Natural killer cell (primary cell): ENCODE data around the gene ASCC3. TPM values are rescaled to one million over a fixed set of nuclear protein-coding genes. Genes with fewer than 3 reads are reported as not detected.
"Not testable (repeated sequence)": the region's sequence is repeated elsewhere in the genome, so short reads cannot be mapped to it uniquely, and the experiment has no call there.

Source experiments
- ATAC-seq, 3 donors: fragments of 150-1000 bp in 2 of 3; fragments of 200-7000 bp in 1 of 3; cut with Tn5 transposase; 1 replicate in 1 of 3; 2 replicates in 2 of 3; pipeline ENCODE4 v1.10.0; 2021; ENCODE audit warnings: mild to moderate bottlenecking in 2 of 3, moderate library complexity in 2 of 3
- DNase-seq, 2 donors: peaks; one replicate each; pipeline versions ENCODE4 v3.0.0 to v3.0.0-alpha.2; 2013 to 2021; ENCODE audit warnings: mixed read lengths in 1 of 2
- H3K27ac ChIP-seq: one replicate; pipeline ENCODE4 v1.5.1; 2013; ENCODE audit warnings: mild to moderate bottlenecking, low read length
- H3K27me3 ChIP-seq: one replicate; pipeline ENCODE4 v1.6.1; 2013; ENCODE audit warnings: low read length; ENCODE audit not compliant: control insufficient read depth, insufficient read depth
- H3K36me3 ChIP-seq: one replicate; pipeline ENCODE4 v1.6.1; 2013; ENCODE audit warnings: low read length; ENCODE audit not compliant: control insufficient read depth, insufficient read depth
- H3K4me1 ChIP-seq: one replicate; pipeline ENCODE4 v1.6.1; 2013; ENCODE audit warnings: low read length; ENCODE audit not compliant: control insufficient read depth, insufficient read depth
- H3K4me3 ChIP-seq: one replicate; pipeline ENCODE4 v1.5.1; 2013; ENCODE audit warnings: low read length
- H3K9me3 ChIP-seq: one replicate; pipeline ENCODE4 v1.6.1; 2013; ENCODE audit warnings: low read length; ENCODE audit not compliant: control insufficient read depth, insufficient read depth
- H3K27ac Mint-ChIP-seq, 2 donors: one replicate each; pipeline ENCODE4 v1.8.0; 2022; ENCODE audit warnings: mild to moderate bottlenecking in 2 of 2, mixed read lengths in 2 of 2, moderate library complexity in 1 of 2
- H3K27me3 Mint-ChIP-seq, 2 donors: one replicate each; pipeline ENCODE4 v1.8.0; 2022; ENCODE audit warnings: low read depth in 2 of 2, mixed read lengths in 2 of 2
- H3K36me3 Mint-ChIP-seq: one replicate; pipeline ENCODE4 v1.8.0; 2022; ENCODE audit warnings: mixed read lengths
- H3K4me1 Mint-ChIP-seq, 2 donors: one replicate each; pipeline ENCODE4 v1.8.0; 2022; ENCODE audit warnings: mixed read lengths in 2 of 2
- H3K4me3 Mint-ChIP-seq: one replicate; pipeline ENCODE4 v1.8.0; 2022; ENCODE audit warnings: mild to moderate bottlenecking, moderate library complexity, mixed read lengths
- H3K9me3 Mint-ChIP-seq, 2 donors: one replicate each; pipeline ENCODE4 v1.8.0; 2022; ENCODE audit warnings: mixed read lengths in 2 of 2
- WGBS: methylation state at CpG from one replicate; pipeline ENCODE4 v1.1.7; 2013; ENCODE audit warnings: missing lambda C conversion rate; ENCODE audit not compliant: insufficient coverage; 5-methylcytosine and 5-hydroxymethylcytosine counted together
- intact Hi-C: fragments of 100-400 bp; cut with micrococcal nuclease; formaldehyde crosslinking; loops from one replicate; pipeline ENCODE4 v1.14.2; 2022
- total RNA-seq, 4 donors: library from RNA; stranded (reverse); fragments of 120-200 nt in 1 of 4; gene quantifications; one replicate each; pipeline versions ENCODE4 v1.2.3 to v1.2.4, GENCODE V29; 2013 to 2022
- TF ChIP-seq, protein P1 (sequence below): fragments of 200-600 bp; IDR thresholded peaks from one replicate; pipeline ENCODE4 v1.8.0; 2022; ENCODE audit warnings: antibody characterized with exemption

ASCC3 gene
- total RNA-seq, 3 donors from 2014 or later (not counting 1 experiment from before 2014, with no cell fraction given), result 42.3 to 50.0 (median 44.1) TPM

DNA sequence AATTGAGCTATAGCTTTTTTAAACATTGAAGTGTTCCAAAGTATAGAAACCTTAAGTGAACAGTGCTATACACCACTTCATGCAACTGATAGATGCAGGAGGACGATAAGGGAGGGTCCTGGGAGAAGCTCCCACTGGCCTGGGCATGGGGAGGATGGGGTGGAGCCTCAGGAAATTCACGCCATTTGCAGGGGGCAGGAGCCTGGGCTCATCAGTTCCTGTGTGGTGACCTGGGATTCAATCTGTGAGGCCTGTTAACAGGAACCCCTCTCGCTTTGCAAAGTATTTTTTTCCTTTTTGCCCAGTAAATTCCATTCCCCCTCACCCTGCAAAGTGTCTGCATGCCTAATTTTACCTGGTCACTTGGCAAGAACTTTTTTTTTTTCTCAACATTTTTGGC, 11.0 kb upstream of the ASCC3 start:
- H3K27ac Mint-ChIP-seq, result no peak overlapping the region
- no peak for ATAC-seq
- Histone ChIP-seq H3K4me3 (no peak overlapping the region), H3K9me3 (no peaks in the 10 kb centered on the region), H3K27me3 (no peaks in the 10 kb centered on the region), H3K4me1 (no peaks in the 10 kb centered on the region), H3K36me3 (no peaks in the 10 kb centered on the region), H3K27ac (no peak overlapping the region)
- no peak for DNase-seq
- no peak overlapping the region for H3K4me3 Mint-ChIP-seq
- intact Hi-C loops, result no loop called here
- no peaks in the 10 kb centered on the region for H3K9me3 Mint-ChIP-seq
- no peaks in the 10 kb centered on the region for H3K36me3 Mint-ChIP-seq
- 81% methylated on average over 3 of the region's 3 CpGs for WGBS
- TF ChIP-seq, protein P1, sequence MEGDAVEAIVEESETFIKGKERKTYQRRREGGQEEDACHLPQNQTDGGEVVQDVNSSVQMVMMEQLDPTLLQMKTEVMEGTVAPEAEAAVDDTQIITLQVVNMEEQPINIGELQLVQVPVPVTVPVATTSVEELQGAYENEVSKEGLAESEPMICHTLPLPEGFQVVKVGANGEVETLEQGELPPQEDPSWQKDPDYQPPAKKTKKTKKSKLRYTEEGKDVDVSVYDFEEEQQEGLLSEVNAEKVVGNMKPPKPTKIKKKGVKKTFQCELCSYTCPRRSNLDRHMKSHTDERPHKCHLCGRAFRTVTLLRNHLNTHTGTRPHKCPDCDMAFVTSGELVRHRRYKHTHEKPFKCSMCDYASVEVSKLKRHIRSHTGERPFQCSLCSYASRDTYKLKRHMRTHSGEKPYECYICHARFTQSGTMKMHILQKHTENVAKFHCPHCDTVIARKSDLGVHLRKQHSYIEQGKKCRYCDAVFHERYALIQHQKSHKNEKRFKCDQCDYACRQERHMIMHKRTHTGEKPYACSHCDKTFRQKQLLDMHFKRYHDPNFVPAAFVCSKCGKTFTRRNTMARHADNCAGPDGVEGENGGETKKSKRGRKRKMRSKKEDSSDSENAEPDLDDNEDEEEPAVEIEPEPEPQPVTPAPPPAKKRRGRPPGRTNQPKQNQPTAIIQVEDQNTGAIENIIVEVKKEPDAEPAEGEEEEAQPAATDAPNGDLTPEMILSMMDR, result no peak
- no peaks in the 10 kb centered on the region for H3K4me1 Mint-ChIP-seq
- peaks cover 0 to 3% of the 10 kb centered on the region in 2 donors for H3K27me3 Mint-ChIP-seq

DNA sequence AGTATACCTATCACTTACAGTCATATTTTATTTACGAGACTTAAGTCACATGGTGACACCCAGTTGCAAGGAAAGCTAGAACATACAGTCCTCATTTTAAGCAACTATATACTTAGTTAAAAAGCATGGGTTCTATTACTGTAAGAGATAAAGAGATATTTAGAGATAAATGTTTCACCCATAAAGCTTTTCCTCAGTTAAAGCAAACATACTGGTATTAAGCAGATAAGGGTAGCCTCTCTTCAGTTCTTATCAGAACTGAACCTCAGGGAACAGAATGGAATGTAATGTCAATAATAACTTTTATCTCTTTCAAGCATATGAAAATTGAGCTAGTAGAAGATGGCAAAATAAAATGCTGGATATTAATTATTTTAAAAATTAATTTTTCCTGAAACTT, 9.9 kb upstream of the ASCC3 start:
- no peaks in the 10 kb centered on the region for H3K9me3 Mint-ChIP-seq
- H3K9me3 ChIP-seq, result no peaks in the 10 kb centered on the region
- H3K27me3 ChIP-seq, result no peaks in the 10 kb centered on the region
- no peak overlapping the region for H3K27ac ChIP-seq
- H3K4me3 ChIP-seq, result no peak overlapping the region
- TF ChIP-seq, protein P1, result no peak
- H3K36me3 Mint-ChIP-seq, result no peaks in the 10 kb centered on the region
- H3K27ac Mint-ChIP-seq, result no peak overlapping the region
- WGBS, result no CpG with 5 or more reads among the region's 1 CpG
- H3K27me3 Mint-ChIP-seq, result peaks cover 0 to 3% of the 10 kb centered on the region in 2 donors
- no peaks in the 10 kb centered on the region for H3K4me1 ChIP-seq
- intact Hi-C loops, result no loop called here
- no peaks in the 10 kb centered on the region for H3K36me3 ChIP-seq
- DNase-seq (no peak), ATAC-seq (no peak)
- no peak overlapping the region for H3K4me3 Mint-ChIP-seq
- H3K4me1 Mint-ChIP-seq, result no peaks in the 10 kb centered on the region

DNA sequence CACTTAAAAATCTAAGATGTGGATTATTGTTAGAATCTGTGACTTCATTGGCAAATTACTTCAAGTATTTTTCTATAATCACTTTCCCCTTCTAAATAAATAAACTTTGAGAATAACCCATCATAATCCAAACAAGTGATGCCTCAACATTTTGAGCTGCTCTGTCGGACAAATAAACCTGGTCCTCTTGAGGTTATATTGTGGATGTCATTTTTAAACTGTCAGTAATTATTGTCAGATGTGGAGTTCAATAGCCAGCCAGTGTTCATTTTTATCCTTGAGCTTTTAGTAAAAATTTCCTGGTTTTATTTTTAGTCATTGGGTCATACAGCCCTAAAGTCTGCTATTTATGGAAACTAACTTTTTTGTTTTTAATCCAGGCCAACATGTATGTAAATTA, 9.5 kb upstream of the ASCC3 start:
- H3K4me3 ChIP-seq, H3K4me1 Mint-ChIP-seq, H3K27me3 ChIP-seq, DNase-seq, H3K4me1 ChIP-seq, H3K27me3 Mint-ChIP-seq, H3K36me3 Mint-ChIP-seq, H3K9me3 ChIP-seq, H3K9me3 Mint-ChIP-seq, H3K27ac ChIP-seq, H3K4me3 Mint-ChIP-seq, H3K36me3 ChIP-seq, ATAC-seq, intact Hi-C loops, H3K27ac Mint-ChIP-seq: not testable (repeated sequence)
- no CpG with 5 or more reads among the region's 1 CpG for WGBS

DNA sequence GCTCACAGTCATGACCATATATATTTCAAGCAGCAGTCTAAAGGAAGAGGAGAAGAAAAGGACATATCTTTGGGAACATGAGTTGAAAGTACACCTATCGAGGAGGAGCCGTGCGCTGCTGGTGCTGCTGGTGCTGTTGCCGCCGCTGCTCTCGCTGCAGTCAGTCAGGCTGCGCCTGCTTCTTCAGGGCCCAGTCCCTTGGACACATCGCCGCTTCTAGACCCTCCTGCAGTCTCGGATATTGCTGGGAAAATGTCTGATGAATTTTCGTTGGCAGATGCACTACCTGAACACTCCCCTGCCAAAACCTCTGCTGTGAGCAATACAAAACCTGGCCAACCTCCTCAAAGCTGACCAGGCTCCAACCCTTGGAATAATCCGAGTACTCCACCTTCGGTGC, 8.2 kb upstream of the ASCC3 start:
- no peaks in the 10 kb centered on the region for H3K27me3 ChIP-seq
- H3K9me3 Mint-ChIP-seq, result no peaks in the 10 kb centered on the region
- no peaks in the 10 kb centered on the region for H3K4me1 ChIP-seq
- H3K4me1 Mint-ChIP-seq, result no peaks in the 10 kb centered on the region
- no peaks in the 10 kb centered on the region for H3K9me3 ChIP-seq
- DNase-seq (no peak), ATAC-seq (peak in 1 of 3 donors; percentile 14)
- H3K36me3 Mint-ChIP-seq, result no peaks in the 10 kb centered on the region
- no peaks in the 10 kb centered on the region for H3K36me3 ChIP-seq
- intact Hi-C loops, result no loop called here
- no peak overlapping the region for H3K4me3 Mint-ChIP-seq
- H3K4me3 ChIP-seq, result no peak overlapping the region
- WGBS, result 96% methylated on average over 13 of the region's 13 CpGs
- H3K27ac ChIP-seq, result no peak overlapping the region
- TF ChIP-seq, protein P1, result no peak
- peaks cover 0 to 3% of the 10 kb centered on the region in 2 donors for H3K27me3 Mint-ChIP-seq
- H3K27ac Mint-ChIP-seq, result no peak overlapping the region
